Measurements from ENCODE around the gene SIGMAR1.
A peak's percentile ranks its signal among the peaks of the same experiment; 100 is the strongest.

Gene SIGMAR1

GRCh38 chr9:34633851-34634550, 3.6 kb downstream of the SIGMAR1 start:
- peaks cover 25% of the 10 kb centered on the region for H3K79me2 ChIP-seq (ENCODE audit: low read length)
- H4K20me1 ChIP-seq (ENCODE audit: insufficient read depth, low read length): no peaks in the 10 kb centered on the region
- peaks cover 7% of the 10 kb centered on the region; the same call in 1 of the 2 replicates for H3F3A ChIP-seq (ENCODE audit: insufficient read depth, low read length)
- H3K4me3 ChIP-seq (ENCODE audit: low read length): no peak overlapping the region
- no peak overlapping the region for H3K9ac ChIP-seq (ENCODE audit: low read length)
- H3K36me3 ChIP-seq (replicated peaks; ENCODE audit: insufficient read depth, low read length): no peaks in the 10 kb centered on the region
- peaks cover 8% of the 10 kb centered on the region for H3K4me1 ChIP-seq (ENCODE audit: low read length)
- TF ChIP-seq EZH2 (optimal IDR thresholded peaks at IDR 0.05; ENCODE audit: low read depth, low read length) (no peak), EZH2phosphoT487 (IDR thresholded peaks at IDR 0.05; ENCODE audit: low read length) (no peak)
- TF ChIP-seq, protein P1, sequence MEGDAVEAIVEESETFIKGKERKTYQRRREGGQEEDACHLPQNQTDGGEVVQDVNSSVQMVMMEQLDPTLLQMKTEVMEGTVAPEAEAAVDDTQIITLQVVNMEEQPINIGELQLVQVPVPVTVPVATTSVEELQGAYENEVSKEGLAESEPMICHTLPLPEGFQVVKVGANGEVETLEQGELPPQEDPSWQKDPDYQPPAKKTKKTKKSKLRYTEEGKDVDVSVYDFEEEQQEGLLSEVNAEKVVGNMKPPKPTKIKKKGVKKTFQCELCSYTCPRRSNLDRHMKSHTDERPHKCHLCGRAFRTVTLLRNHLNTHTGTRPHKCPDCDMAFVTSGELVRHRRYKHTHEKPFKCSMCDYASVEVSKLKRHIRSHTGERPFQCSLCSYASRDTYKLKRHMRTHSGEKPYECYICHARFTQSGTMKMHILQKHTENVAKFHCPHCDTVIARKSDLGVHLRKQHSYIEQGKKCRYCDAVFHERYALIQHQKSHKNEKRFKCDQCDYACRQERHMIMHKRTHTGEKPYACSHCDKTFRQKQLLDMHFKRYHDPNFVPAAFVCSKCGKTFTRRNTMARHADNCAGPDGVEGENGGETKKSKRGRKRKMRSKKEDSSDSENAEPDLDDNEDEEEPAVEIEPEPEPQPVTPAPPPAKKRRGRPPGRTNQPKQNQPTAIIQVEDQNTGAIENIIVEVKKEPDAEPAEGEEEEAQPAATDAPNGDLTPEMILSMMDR (IDR thresholded peaks at IDR 0.05; ENCODE audit: low read length): peak; percentile 90
- peak; percentile 62 for DNase-seq
- no peaks in the 10 kb centered on the region for H3K9me2 ChIP-seq (replicated peaks; ENCODE audit: insufficient read depth, low read length)
- H3K27me3 ChIP-seq (replicated peaks; ENCODE audit: insufficient read depth, low read length): peaks cover 24% of the 10 kb centered on the region
- H3K4me2 ChIP-seq (ENCODE audit: low read depth, low read length): no peak overlapping the region
- H3K27ac ChIP-seq (ENCODE audit: low read length): no peak overlapping the region
- H3K9me3 ChIP-seq (replicated peaks; ENCODE audit: insufficient read depth, low read length): no peaks in the 10 kb centered on the region
- H2AFZ ChIP-seq (ENCODE audit: low read length): no peak overlapping the region

DNA sequence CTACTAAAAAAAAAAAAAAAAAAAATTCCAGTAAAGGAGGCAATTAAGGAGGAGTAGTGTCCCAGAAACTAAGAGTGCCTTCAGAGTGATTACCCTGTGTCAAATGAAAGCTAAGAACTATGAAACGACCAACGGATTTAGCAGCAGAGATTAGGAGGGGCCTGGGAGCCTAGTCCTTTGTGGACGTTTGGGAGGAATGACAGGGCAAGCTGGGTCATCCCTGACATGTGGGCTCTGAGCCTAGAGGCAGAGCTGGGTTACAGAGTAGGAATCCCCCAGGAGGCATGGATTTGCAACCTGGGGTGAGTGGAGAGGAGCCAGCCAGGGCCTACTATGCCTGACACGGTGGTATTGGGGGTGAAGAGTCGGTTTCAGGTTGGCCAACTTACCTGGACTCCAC, 4.4 kb downstream of the SIGMAR1 start:
- H4K20me1 ChIP-seq (ENCODE audit: insufficient read depth, low read length): no peaks in the 10 kb centered on the region
- peaks cover 7% of the 10 kb centered on the region; the same call in 1 of the 2 replicates for H3F3A ChIP-seq (ENCODE audit: insufficient read depth, low read length)
- no peak for DNase-seq
- 0 out of 2 replicates have a peak, but pooled peaks cover 4% of the 10 kb centered on the region for H3K4me1 ChIP-seq (ENCODE audit: low read length)
- no peak overlapping the region for H3K4me2 ChIP-seq (ENCODE audit: low read depth, low read length)
- H2AFZ ChIP-seq (ENCODE audit: low read length): no peak overlapping the region
- H3K4me3 ChIP-seq (ENCODE audit: low read length): no peak overlapping the region
- peaks cover 25% of the 10 kb centered on the region for H3K79me2 ChIP-seq (ENCODE audit: low read length)
- peaks cover 29% of the 10 kb centered on the region for H3K27me3 ChIP-seq (replicated peaks; ENCODE audit: insufficient read depth, low read length)
- no peaks in the 10 kb centered on the region for H3K36me3 ChIP-seq (replicated peaks; ENCODE audit: insufficient read depth, low read length)
- no peak overlapping the region for H3K27ac ChIP-seq (ENCODE audit: low read length)
- no peaks in the 10 kb centered on the region for H3K9me3 ChIP-seq (replicated peaks; ENCODE audit: insufficient read depth, low read length)
- no peak for TF ChIP-seq EZH2 (optimal IDR thresholded peaks at IDR 0.05; ENCODE audit: low read depth, low read length)
- TF ChIP-seq, protein P1 (IDR thresholded peaks at IDR 0.05; ENCODE audit: low read length): no peak
- TF ChIP-seq EZH2phosphoT487 (IDR thresholded peaks at IDR 0.05; ENCODE audit: low read length): no peak
- no peak overlapping the region for H3K9ac ChIP-seq (ENCODE audit: low read length)
- no peaks in the 10 kb centered on the region for H3K9me2 ChIP-seq (replicated peaks; ENCODE audit: insufficient read depth, low read length)

DNA sequence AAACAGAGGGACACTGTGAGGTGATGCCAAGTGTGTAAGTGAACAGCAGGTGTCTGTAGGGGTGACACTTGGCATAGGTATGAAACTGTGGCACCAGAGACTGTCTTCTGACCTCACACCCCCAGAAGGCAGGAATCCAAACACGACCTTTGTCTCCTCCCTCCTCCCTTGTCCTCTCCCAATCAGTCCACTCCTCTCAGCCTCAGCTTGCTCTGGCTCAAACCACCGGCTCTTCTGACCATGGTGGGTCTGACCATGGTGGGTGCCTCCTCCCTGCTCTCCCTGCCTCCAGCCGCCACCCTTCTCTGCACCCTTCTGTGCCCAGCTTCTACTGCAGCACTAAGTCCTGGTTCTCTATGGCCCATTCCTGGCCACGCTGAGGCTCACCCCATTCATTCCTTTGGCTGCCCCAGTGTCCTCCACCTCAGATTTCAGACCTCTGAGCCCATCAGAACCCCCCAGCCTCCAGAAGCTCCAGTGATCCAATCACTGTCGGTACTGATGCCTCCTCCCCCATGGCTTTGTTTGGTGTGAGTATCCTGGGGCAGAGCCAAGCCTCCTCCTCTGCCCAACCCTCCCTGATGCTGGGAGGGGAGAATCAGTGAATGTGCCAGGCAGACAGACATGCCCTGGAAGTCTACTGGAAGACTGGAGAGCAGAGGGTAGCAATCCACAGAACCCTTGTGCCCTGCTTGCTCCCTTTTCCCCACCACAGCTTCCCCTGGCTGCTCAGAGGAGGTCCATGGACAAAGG, 7.0 kb downstream of the SIGMAR1 start:
- no peak overlapping the region for H3K4me2 ChIP-seq (ENCODE audit: low read depth, low read length)
- no peak overlapping the region for H2AFZ ChIP-seq (ENCODE audit: low read length)
- H3K9me2 ChIP-seq (replicated peaks; ENCODE audit: insufficient read depth, low read length): no peaks in the 10 kb centered on the region
- H3K27me3 ChIP-seq (replicated peaks; ENCODE audit: insufficient read depth, low read length): peaks cover 55% of the 10 kb centered on the region
- TF ChIP-seq, protein P1 (IDR thresholded peaks at IDR 0.05; ENCODE audit: low read length): no peak
- TF ChIP-seq EZH2 (optimal IDR thresholded peaks at IDR 0.05; ENCODE audit: low read depth, low read length) (no peak), EZH2phosphoT487 (IDR thresholded peaks at IDR 0.05; ENCODE audit: low read length) (no peak)
- peaks cover 5% of the 10 kb centered on the region for H3K79me2 ChIP-seq (ENCODE audit: low read length)
- DNase-seq: no peak
- no peaks in the 10 kb centered on the region for H3K9me3 ChIP-seq (replicated peaks; ENCODE audit: insufficient read depth, low read length)
- no peaks in the 10 kb centered on the region for H3K36me3 ChIP-seq (replicated peaks; ENCODE audit: insufficient read depth, low read length)
- no peak overlapping the region for H3K27ac ChIP-seq (ENCODE audit: low read length)
- H4K20me1 ChIP-seq (ENCODE audit: insufficient read depth, low read length): no peaks in the 10 kb centered on the region
- 0 out of 2 replicates have a peak, but pooled peaks cover 4% of the 10 kb centered on the region for H3K4me1 ChIP-seq (ENCODE audit: low read length)
- H3F3A ChIP-seq (ENCODE audit: insufficient read depth, low read length): peaks cover 7% of the 10 kb centered on the region; the same call in 1 of the 2 replicates
- H3K4me3 ChIP-seq (ENCODE audit: low read length): no peak overlapping the region
- no peak overlapping the region for H3K9ac ChIP-seq (ENCODE audit: low read length)

All from MM.1S (cell line).